SU-DHL-6 (cell line): ENCODE results near the gene ORMDL3.
A peak's percentile ranks its signal among the peaks of the same experiment; 100 is the strongest.

Experiments used
- H2AFZ ChIP-seq: fragments of 200-600 bp; sonication (generic); 2 replicates; pipeline ENCODE4 v1.6.1; 2014; ENCODE audit warnings: low read depth, mild to moderate bottlenecking, moderate library complexity, mixed read lengths, antibody characterized with exemption, low read length; ENCODE audit not compliant: severe bottlenecking
- H3F3A ChIP-seq: fragments of 200-600 bp; shearing (Covaris generic); 2 replicates; pipeline ENCODE4 v1.6.0; 2016; ENCODE audit warnings: antibody characterized with exemption, mild to moderate bottlenecking; ENCODE audit not compliant: insufficient read depth
- H3K27ac ChIP-seq: fragments of 200-600 bp; sonication (generic); 2 replicates; pipeline ENCODE4 v1.5.1; 2016; ENCODE audit warnings: low read depth, mild to moderate bottlenecking, low read length, moderate library complexity, mixed read lengths
- H3K27me3 ChIP-seq: fragments of 200-600 bp; sonication (generic), shearing (Covaris generic); 2 replicates; pipeline ENCODE4 v1.6.0; 2014; ENCODE audit warnings: mild to moderate bottlenecking, low read length
- H3K36me3 ChIP-seq: fragments of 200-600 bp; sonication (generic); 2 replicates; pipeline ENCODE4 v1.6.1; 2014; ENCODE audit warnings: mild to moderate bottlenecking, low read length, mixed read lengths
- H3K4me2 ChIP-seq: fragments of 300-600, 200-600 bp; shearing (Covaris generic), sonication (generic); 2 replicates; pipeline ENCODE4 v1.6.0; 2014; ENCODE audit warnings: low read length, low read depth, mild to moderate bottlenecking; ENCODE audit not compliant: poor library complexity, severe bottlenecking
- H3K4me3 ChIP-seq: fragments of 200-600 bp; sonication (generic); 2 replicates; pipeline ENCODE4 v1.5.1; 2014; ENCODE audit warnings: antibody characterized with exemption, low read length, mild to moderate bottlenecking, mixed read lengths; ENCODE audit not compliant: insufficient read depth, poor library complexity, severe bottlenecking
- H3K79me2 ChIP-seq: fragments of 200-600 bp; sonication (generic); 2 replicates; pipeline ENCODE4 v1.6.1; 2014; ENCODE audit warnings: mild to moderate bottlenecking, low read length, moderate library complexity; ENCODE audit not compliant: insufficient read depth
- H3K9ac ChIP-seq: fragments of 200-600 bp; sonication (generic); 2 replicates; pipeline ENCODE4 v1.7.0; 2014; ENCODE audit warnings: mild to moderate bottlenecking, low read length
- H3K9me2 ChIP-seq: fragments of 200-600 bp; sonication (generic); replicated peaks from 2 replicates; pipeline ENCODE4 v1.6.1; 2014; ENCODE audit warnings: low read length; ENCODE audit not compliant: insufficient read depth
- H3K9me3 ChIP-seq: fragments of 200-600 bp; sonication (generic); 2 replicates; pipeline ENCODE4 v1.6.1; 2014; ENCODE audit warnings: low read length, mixed read lengths; ENCODE audit not compliant: insufficient read depth
- H4K20me1 ChIP-seq: fragments of 200-600 bp; sonication (generic); 2 replicates; pipeline ENCODE4 v1.6.1; 2014; ENCODE audit warnings: low read depth, mild to moderate bottlenecking, antibody characterized with exemption, low read length, moderate library complexity, mixed read lengths
- CTCF ChIP-seq: fragments of 200-600 bp; sonication (generic); IDR thresholded peaks from one replicate; pipeline ENCODE4 v1.5.1; 2017; ENCODE audit warnings: antibody characterized with exemption, mild to moderate bottlenecking, low read length, moderate library complexity; ENCODE audit not compliant: insufficient read depth, poor library complexity, severe bottlenecking
- EZH2phosphoT487 ChIP-seq: fragments of 200-600 bp; sonication (generic), shearing (Covaris generic); conservative IDR thresholded peaks from 2 replicates; pipeline ENCODE4 v1.6.1; 2018; ENCODE audit warnings: mild to moderate bottlenecking, antibody characterized with exemption, low read length, moderate library complexity, mixed read lengths

The ORMDL3 gene

GRCh38 chr17:39944393-39944711 is 17.0 kb upstream of the ORMDL3 start:
- Histone ChIP-seq H3K4me3 (no peak overlapping the region), H3K27me3 (no peaks in the 10 kb centered on the region), H3K27ac (no peak overlapping the region), H3K9me3 (no peaks in the 10 kb centered on the region), H3F3A (no peaks in the 10 kb centered on the region), H3K9me2 (no peaks in the 10 kb centered on the region), H3K36me3 (no peaks in the 10 kb centered on the region), H3K79me2 (no peaks in the 10 kb centered on the region), H4K20me1 (no peaks in the 10 kb centered on the region), H2AFZ (no peak overlapping the region), H3K4me2 (no peak overlapping the region), H3K9ac (no peak overlapping the region)
- TF ChIP-seq CTCF (no peak), EZH2phosphoT487 (no peak)

- Histone ChIP-seq H3K9me2 (no peaks in the 10 kb centered on the region), H3F3A (no peaks in the 10 kb centered on the region), H3K27ac (no peak overlapping the region), H3K9me3 (no peaks in the 10 kb centered on the region), H3K9ac (no peak overlapping the region), H2AFZ (no peak overlapping the region), H3K79me2 (no peaks in the 10 kb centered on the region), H3K4me3 (no peak overlapping the region), H3K4me2 (no peak overlapping the region), H4K20me1 (no peaks in the 10 kb centered on the region), H3K27me3 (no peaks in the 10 kb centered on the region), H3K36me3 (no peaks in the 10 kb centered on the region)
- no peak for TF ChIP-seq CTCF
Observed at GRCh38 chr17:39943702-39944392, 16.4 kb upstream of the ORMDL3 start.

- Histone ChIP-seq H2AFZ (no peak overlapping the region), H4K20me1 (no peaks in the 10 kb centered on the region), H3K36me3 (no peaks in the 10 kb centered on the region), H3K9me2 (no peaks in the 10 kb centered on the region), H3K27ac (no peak overlapping the region), H3K4me3 (no peak overlapping the region), H3K4me2 (no peak overlapping the region), H3F3A (no peaks in the 10 kb centered on the region), H3K9ac (no peak overlapping the region), H3K27me3 (no peaks in the 10 kb centered on the region), H3K9me3 (no peaks in the 10 kb centered on the region), H3K79me2 (no peaks in the 10 kb centered on the region)
- TF ChIP-seq EZH2phosphoT487: no peak
- TF ChIP-seq CTCF: peak; percentile 42
Observed at GRCh38 chr17:39939588-39940419, 12.4 kb upstream of the ORMDL3 start.
